ENCODE data around the gene ENOX1.

ENOX1 gene

GRCh38 chr13:43773602-43774001 lies 13.2 kb downstream of the ENOX1 start:
- H3K4me3 ChIP-seq (ENCODE audit: low read length) = no peak overlapping the region
- no peak for TF ChIP-seq ZNF274 (IDR thresholded peaks at IDR 0.05; ENCODE audit: low read depth, low read length)

DNA sequence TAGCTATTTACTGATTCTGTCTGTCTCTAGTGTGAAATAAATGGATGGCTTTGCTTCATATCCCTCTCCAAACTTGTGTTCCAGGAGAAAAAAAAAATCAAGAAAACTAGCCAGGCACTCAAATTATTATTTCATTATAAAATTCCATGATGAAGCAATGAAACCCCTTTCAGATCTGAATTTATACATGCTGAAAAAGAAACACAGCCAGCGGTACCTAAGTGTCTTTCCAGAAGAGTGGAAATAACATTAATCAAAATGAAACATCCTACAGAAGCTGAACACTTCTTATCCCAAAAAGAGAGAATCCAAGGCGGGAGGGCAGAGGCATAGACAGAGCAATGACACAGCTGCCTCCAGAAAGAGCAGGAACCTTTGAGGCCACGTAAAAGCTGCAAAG lies 15.9 kb downstream of the ENOX1 start:
- no peak overlapping the region for H3K4me3 ChIP-seq (ENCODE audit: low read length)
- no peak for TF ChIP-seq ZNF274 (IDR thresholded peaks at IDR 0.05; ENCODE audit: low read depth, low read length)

DNA sequence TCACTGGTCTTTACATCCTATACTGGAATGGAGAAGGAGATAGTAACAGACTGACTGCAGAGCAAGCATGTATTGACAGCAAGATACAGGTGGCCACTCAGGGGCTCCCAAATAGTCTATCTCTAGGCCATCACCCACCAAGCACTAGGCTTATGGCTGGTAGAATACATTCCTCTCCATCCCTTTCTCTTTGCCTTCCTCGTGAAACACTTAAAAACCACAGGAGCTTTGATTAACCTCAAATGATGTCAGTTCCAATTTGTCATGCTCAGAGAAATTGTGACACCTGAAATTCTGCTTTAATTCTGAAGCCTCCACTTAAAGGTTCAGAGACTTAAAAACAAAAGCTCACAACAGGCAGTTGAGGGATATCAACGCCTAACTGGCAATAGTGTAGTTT lies 17.2 kb downstream of the ENOX1 start:
- no peak for TF ChIP-seq ZNF274 (IDR thresholded peaks at IDR 0.05; ENCODE audit: low read depth, low read length)
- H3K4me3 ChIP-seq (ENCODE audit: low read length) = no peak overlapping the region

GRCh38 chr13:43767341-43767931 lies 19.3 kb downstream of the ENOX1 start:
- TF ChIP-seq ZNF274 (IDR thresholded peaks at IDR 0.05; ENCODE audit: low read depth, low read length) = no peak

GRCh38 chr13:43766725-43767124 lies 20.0 kb downstream of the ENOX1 start:
- TF ChIP-seq ZNF274 (IDR thresholded peaks at IDR 0.05; ENCODE audit: low read depth, low read length) = no peak
- H3K4me3 ChIP-seq (ENCODE audit: low read length) = no peak overlapping the region

More at GRCh38 chr13:43767341-43767931, 19.3 kb downstream of the ENOX1 start:
- no peak overlapping the region for H3K4me3 ChIP-seq (ENCODE audit: low read length)

DNA sequence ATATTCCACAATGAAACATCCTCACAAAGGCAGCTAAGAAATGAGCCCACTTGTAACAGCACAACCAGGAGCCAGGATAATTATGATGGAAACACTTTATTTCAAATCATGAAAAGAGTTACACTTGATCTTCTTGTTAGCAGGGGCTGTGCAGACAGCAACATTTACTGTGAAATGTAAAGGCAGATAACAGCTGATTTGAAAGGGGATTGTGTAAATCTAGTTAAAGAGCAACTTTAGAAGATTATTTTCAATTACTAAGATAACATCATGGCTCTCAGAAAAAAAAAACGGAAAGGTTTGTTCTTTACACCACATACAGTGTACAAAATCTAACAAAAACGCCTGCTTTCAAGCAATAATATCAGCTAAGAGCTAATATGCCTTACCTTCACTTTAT lies 22.4 kb downstream of the ENOX1 start:
- TF ChIP-seq ZNF274 (IDR thresholded peaks at IDR 0.05; ENCODE audit: low read depth, low read length) = no peak
- no peak overlapping the region for H3K4me3 ChIP-seq (ENCODE audit: low read length)

GRCh38 chr13:43763143-43763759 lies 23.5 kb downstream of the ENOX1 start:
- no peak for TF ChIP-seq ZNF274 (IDR thresholded peaks at IDR 0.05; ENCODE audit: low read depth, low read length)
- no peak overlapping the region for H3K4me3 ChIP-seq (ENCODE audit: low read length)

GRCh38 chr13:43761616-43762315 lies 25.0 kb downstream of the ENOX1 start:
- no peak overlapping the region for H3K4me3 ChIP-seq (ENCODE audit: low read length)
- TF ChIP-seq ZNF274 (IDR thresholded peaks at IDR 0.05; ENCODE audit: low read depth, low read length) = no peak

- H3K4me3 ChIP-seq (ENCODE audit: low read length) = no peak overlapping the region
- TF ChIP-seq ZNF274 (IDR thresholded peaks at IDR 0.05; ENCODE audit: low read depth, low read length) = no peak
Measured at GRCh38 chr13:43760257-43760656, 26.5 kb downstream of the ENOX1 start.

GRCh38 chr13:43758834-43759233 lies 27.9 kb downstream of the ENOX1 start:
- no peak overlapping the region for H3K4me3 ChIP-seq (ENCODE audit: low read length)
- no peak for TF ChIP-seq ZNF274 (IDR thresholded peaks at IDR 0.05; ENCODE audit: low read depth, low read length)

DNA sequence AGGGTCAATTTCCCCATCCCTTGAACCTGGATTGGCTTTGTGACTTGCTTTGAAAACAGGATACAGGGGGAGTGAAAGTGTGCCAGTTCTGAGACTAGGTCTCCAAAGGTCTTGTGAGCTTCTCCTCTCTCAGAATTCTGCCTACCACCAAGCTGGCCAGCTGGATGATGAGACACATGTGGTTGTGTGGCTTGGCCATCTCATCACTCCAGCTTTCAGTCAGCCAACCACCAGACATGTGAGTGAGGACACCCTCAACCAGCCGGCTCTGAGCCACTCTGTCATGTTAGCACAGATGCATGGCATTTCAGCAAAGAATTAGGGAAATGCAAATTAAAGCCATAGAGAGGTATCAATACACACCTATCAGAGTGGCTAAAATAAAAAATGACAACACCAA lies 29.5 kb downstream of the ENOX1 start:
- no peak for TF ChIP-seq ZNF274 (IDR thresholded peaks at IDR 0.05; ENCODE audit: low read depth, low read length)
- no peak overlapping the region for H3K4me3 ChIP-seq (ENCODE audit: low read length)

- no peak for TF ChIP-seq ZNF274 (IDR thresholded peaks at IDR 0.05; ENCODE audit: low read depth, low read length)
- H3K4me3 ChIP-seq (ENCODE audit: low read length) = no peak overlapping the region
Measured at GRCh38 chr13:43755844-43756243, 30.9 kb downstream of the ENOX1 start.

GRCh38 chr13:43751624-43752023 lies 35.1 kb downstream of the ENOX1 start:
- no peak overlapping the region for H3K4me3 ChIP-seq (ENCODE audit: low read length)
- no peak for TF ChIP-seq ZNF274 (IDR thresholded peaks at IDR 0.05; ENCODE audit: low read depth, low read length)

DNA sequence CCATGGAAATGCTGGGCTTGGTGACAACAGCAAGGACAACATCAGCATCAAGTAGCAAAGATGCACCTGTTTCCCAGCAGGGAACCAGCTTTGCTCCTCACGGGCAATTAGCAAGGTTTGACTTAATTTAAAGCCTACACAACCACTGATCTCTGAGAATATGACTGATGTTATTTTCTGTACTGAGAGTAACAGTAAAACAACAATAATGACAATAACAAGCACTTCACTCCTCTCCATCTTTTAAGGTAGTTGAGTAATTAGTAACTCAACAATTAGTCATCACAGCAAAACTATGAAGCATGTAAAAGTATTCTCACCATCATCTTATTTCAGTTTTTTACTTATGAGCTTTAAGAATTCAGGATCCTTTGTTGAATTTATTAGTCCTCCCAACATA lies 37.3 kb downstream of the ENOX1 start:
- H3K4me3 ChIP-seq (ENCODE audit: low read length) = no peak overlapping the region
- no peak for TF ChIP-seq ZNF274 (IDR thresholded peaks at IDR 0.05; ENCODE audit: low read depth, low read length)
